Activated T-helper 1 cell treated with anti-CD3 and anti-CD28 coated beads, Interleukin-12 subunit alpha, Interleukin-12 subunit beta, Interleukin-2, Interleukin-4 antibody, amounts not matched to agents 30 ng/mL and 10 ng/mL and 1 ng/mL, durations not matched to agents 14 hours and 24 hours and 36 hours (primary cell): Measurements from ENCODE around the gene MPRIP. TPM values are rescaled to one million over a fixed set of nuclear protein-coding genes. Genes with fewer than 3 reads are reported as not detected.
A peak's percentile ranks its signal among the peaks of the same experiment; 100 is the strongest.
"Not testable (repeated sequence)": the region's sequence is repeated elsewhere in the genome, so short reads cannot be mapped to it uniquely, and the experiment has no call there.

Source experiments
- DNase-seq: peaks from one replicate; pipeline ENCODE4 v3.0.0; 2021; ENCODE audit warnings: low spot score
- H3K27ac Mint-ChIP-seq: one replicate; pipeline ENCODE4 v1.8.0; 2021; ENCODE audit warnings: mild to moderate bottlenecking, mixed read lengths
- H3K27me3 Mint-ChIP-seq: one replicate; pipeline ENCODE4 v1.8.0; 2022; ENCODE audit warnings: mild to moderate bottlenecking, moderate library complexity, mixed read lengths; ENCODE audit not compliant: insufficient read depth
- H3K36me3 Mint-ChIP-seq: one replicate; pipeline ENCODE4 v1.8.0; 2021; ENCODE audit warnings: low read depth, mixed read lengths
- H3K4me1 Mint-ChIP-seq: one replicate; pipeline ENCODE4 v1.8.0; 2021; ENCODE audit warnings: low read depth, mixed read lengths
- H3K4me3 Mint-ChIP-seq: one replicate; pipeline ENCODE4 v1.8.0; 2021; ENCODE audit warnings: mild to moderate bottlenecking, moderate library complexity, mixed read lengths
- H3K9me3 Mint-ChIP-seq: one replicate; pipeline ENCODE4 v1.8.0; 2021; ENCODE audit warnings: mixed read lengths
- intact Hi-C: fragments of 100-400 bp; cut with micrococcal nuclease; formaldehyde crosslinking; loops from one replicate; pipeline ENCODE4 v1.15.1; 2024
- total RNA-seq: library from RNA; stranded (reverse); gene quantifications from 2 replicates; pipeline ENCODE4 v1.2.3, GENCODE V29; 2022

MPRIP gene
- total RNA-seq, result 169 and 175 TPM in 2 replicates

- Mint-ChIP-seq H3K9me3 (no peaks in the 10 kb centered on the region), H3K4me3 (peak within 1 kb of the TSS; percentile 96), H3K36me3 (peaks cover 1% of the 10 kb centered on the region), H3K4me1 (peaks cover 41% of the 10 kb centered on the region), H3K27me3 (peaks cover 2% of the 10 kb centered on the region), H3K27ac (peak within 1 kb of the TSS; percentile 82)
- no peak for DNase-seq
- intact Hi-C loops, result loop anchor here (2.0 to 10.0 kb wide), 4 partner anchors 76 to 712 kb away; partner anchors contain the start of gene FLCN
Measured at GRCh38 chr17:17042384-17042736, at the start of gene MPRIP. Gene MPRIP (plus strand): TSS chr17:17042457. CDS start chr17:17042849, 392 bp downstream.

GRCh38 chr17:16994631-16995030 is 47.6 kb upstream of the MPRIP start:
- no peak overlapping the region for H3K27ac Mint-ChIP-seq
- H3K36me3 Mint-ChIP-seq, result no peaks in the 10 kb centered on the region
- intact Hi-C loops, result no loop called here
- peaks cover 13% of the 10 kb centered on the region for H3K4me1 Mint-ChIP-seq
- H3K4me3 Mint-ChIP-seq, result no peak overlapping the region
- peaks cover 5% of the 10 kb centered on the region for H3K27me3 Mint-ChIP-seq
- DNase-seq, result no peak
- no peaks in the 10 kb centered on the region for H3K9me3 Mint-ChIP-seq

- Mint-ChIP-seq H3K4me1 (peaks cover under 1% of the 10 kb centered on the region), H3K36me3 (no peaks in the 10 kb centered on the region), H3K4me3 (no peak overlapping the region), H3K27ac (no peak overlapping the region), H3K9me3 (no peaks in the 10 kb centered on the region), H3K27me3 (peaks cover 5% of the 10 kb centered on the region)
- no peak for DNase-seq
- intact Hi-C loops, result no loop called here
Measured at GRCh38 chr17:16995930-16996329, 46.3 kb upstream of the MPRIP start.

GRCh38 chr17:16996726-16997125 is 45.5 kb upstream of the MPRIP start:
- H3K36me3 Mint-ChIP-seq, H3K27me3 Mint-ChIP-seq, H3K9me3 Mint-ChIP-seq, H3K4me3 Mint-ChIP-seq, H3K4me1 Mint-ChIP-seq, intact Hi-C loops, DNase-seq, H3K27ac Mint-ChIP-seq: not testable (repeated sequence)

GRCh38 chr17:16997514-16998429 is 44.5 kb upstream of the MPRIP start:
- no peak for DNase-seq
- Mint-ChIP-seq H3K27me3 (peaks cover 5% of the 10 kb centered on the region), H3K27ac (no peak overlapping the region), H3K36me3 (no peaks in the 10 kb centered on the region), H3K4me1 (no peaks in the 10 kb centered on the region), H3K4me3 (no peak overlapping the region), H3K9me3 (no peaks in the 10 kb centered on the region)
- intact Hi-C loops, result no loop called here

GRCh38 chr17:16999931-17000625 is 42.2 kb upstream of the MPRIP start:
- no peak overlapping the region for H3K4me3 Mint-ChIP-seq
- peaks cover 4% of the 10 kb centered on the region for H3K27me3 Mint-ChIP-seq
- no peak for DNase-seq
- no peaks in the 10 kb centered on the region for H3K36me3 Mint-ChIP-seq
- no peaks in the 10 kb centered on the region for H3K9me3 Mint-ChIP-seq
- intact Hi-C loops, result loop anchor here (2.0 kb wide), 1 partner anchor 147 kb away; no protein-coding TSS in a partner anchor
- no peaks in the 10 kb centered on the region for H3K4me1 Mint-ChIP-seq
- H3K27ac Mint-ChIP-seq, result no peak overlapping the region

- H3K27me3 Mint-ChIP-seq, result peaks cover 4% of the 10 kb centered on the region
- no peaks in the 10 kb centered on the region for H3K9me3 Mint-ChIP-seq
- H3K4me1 Mint-ChIP-seq, result no peaks in the 10 kb centered on the region
- no peak overlapping the region for H3K27ac Mint-ChIP-seq
- H3K4me3 Mint-ChIP-seq, result no peak overlapping the region
- H3K36me3 Mint-ChIP-seq, result no peaks in the 10 kb centered on the region
- DNase-seq, result no peak
- intact Hi-C loops, result loop anchor here (1.0 to 2.0 kb wide), 2 partner anchors 146 to 313 kb away; no protein-coding TSS in a partner anchor
Measured at GRCh38 chr17:17001076-17001777, 41.0 kb upstream of the MPRIP start.

- no peak overlapping the region for H3K4me3 Mint-ChIP-seq
- no peaks in the 10 kb centered on the region for H3K4me1 Mint-ChIP-seq
- H3K36me3 Mint-ChIP-seq, result no peaks in the 10 kb centered on the region
- peak; percentile 66 for DNase-seq
- H3K27me3 Mint-ChIP-seq, result peaks cover 4% of the 10 kb centered on the region
- no peak overlapping the region for H3K27ac Mint-ChIP-seq
- no peaks in the 10 kb centered on the region for H3K9me3 Mint-ChIP-seq
- intact Hi-C loops, result loop anchor here (1.0 to 2.0 kb wide), 3 partner anchors 145 to 312 kb away; partner anchors contain the start of gene FLCN
Measured at GRCh38 chr17:17001874-17002520, 40.3 kb upstream of the MPRIP start.

GRCh38 chr17:17002731-17003715 is 39.2 kb upstream of the MPRIP start:
- H3K36me3 Mint-ChIP-seq, H3K27me3 Mint-ChIP-seq, H3K9me3 Mint-ChIP-seq, H3K4me3 Mint-ChIP-seq, DNase-seq, H3K4me1 Mint-ChIP-seq, H3K27ac Mint-ChIP-seq: not testable (repeated sequence)
- intact Hi-C loops, result loop anchor here (1.0 kb wide), 1 partner anchor 234 kb away; the partner anchor contains the start of gene FLCN

- Mint-ChIP-seq H3K4me3 (no peak overlapping the region), H3K9me3 (no peaks in the 10 kb centered on the region), H3K27ac (no peak overlapping the region), H3K4me1 (no peaks in the 10 kb centered on the region), H3K36me3 (no peaks in the 10 kb centered on the region), H3K27me3 (peaks cover 6% of the 10 kb centered on the region)
- intact Hi-C loops, result no loop called here
- no peak for DNase-seq
Measured at GRCh38 chr17:17004251-17004996, 37.8 kb upstream of the MPRIP start.

GRCh38 chr17:17004997-17005614 is 37.2 kb upstream of the MPRIP start:
- intact Hi-C loops, H3K27ac Mint-ChIP-seq, H3K27me3 Mint-ChIP-seq, H3K4me1 Mint-ChIP-seq, DNase-seq, H3K36me3 Mint-ChIP-seq, H3K9me3 Mint-ChIP-seq, H3K4me3 Mint-ChIP-seq: not testable (repeated sequence)
